GM21528 (cell line): ENCODE results near the gene EMSY.
"Not testable (repeated sequence)": the region's sequence is repeated elsewhere in the genome, so short reads cannot be mapped to it uniquely, and the experiment has no call there.

ENCODE experiments used
- ATAC-seq: cut with Tn5 transposase; IDR thresholded peaks from one replicate; pipeline ENCODE4 v1.9.1; 2021; ENCODE audit warnings: mild to moderate bottlenecking, moderate library complexity; ENCODE audit not compliant: unreplicated experiment, low FRiP score

Gene EMSY

GRCh38 chr11:76562541-76562940 lies 117.7 kb downstream of the EMSY start:
- ATAC-seq, result no peak

GRCh38 chr11:76564364-76564763 lies 119.5 kb downstream of the EMSY start:
- no peak for ATAC-seq

- no peak for ATAC-seq
Observed at GRCh38 chr11:76566811-76567210, 122.0 kb downstream of the EMSY start.

- no peak for ATAC-seq
Observed at GRCh38 chr11:76567261-76567660, 122.4 kb downstream of the EMSY start.

- no peak for ATAC-seq
Observed at GRCh38 chr11:76568139-76568538, 123.3 kb downstream of the EMSY start.

GRCh38 chr11:76568621-76569020 lies 123.8 kb downstream of the EMSY start:
- no peak for ATAC-seq

GRCh38 chr11:76572181-76572875 lies 127.5 kb downstream of the EMSY start:
- not testable (repeated sequence) for ATAC-seq

- no peak for ATAC-seq
Observed at GRCh38 chr11:76574406-76574805, 129.6 kb downstream of the EMSY start.

GRCh38 chr11:76574879-76575278 lies 130.1 kb downstream of the EMSY start:
- no peak for ATAC-seq

- no peak for ATAC-seq
Observed at GRCh38 chr11:76577226-76577920, 132.6 kb downstream of the EMSY start.

GRCh38 chr11:76577921-76578653 lies 133.3 kb downstream of the EMSY start:
- ATAC-seq, result no peak

GRCh38 chr11:76578654-76579055 lies 133.8 kb downstream of the EMSY start:
- no peak for ATAC-seq

- ATAC-seq, result no peak
Observed at GRCh38 chr11:76579056-76579751, 134.4 kb downstream of the EMSY start.

GRCh38 chr11:76579752-76580151 lies 134.9 kb downstream of the EMSY start:
- no peak for ATAC-seq

- ATAC-seq, result not testable (repeated sequence)
Observed at GRCh38 chr11:76582471-76582870, 137.7 kb downstream of the EMSY start.

- ATAC-seq, result no peak
Observed at GRCh38 chr11:76587820-76588454, 143.1 kb downstream of the EMSY start.

- no peak for ATAC-seq
Observed at GRCh38 chr11:76588455-76589325, 143.9 kb downstream of the EMSY start.

GRCh38 chr11:76589477-76589876 lies 144.7 kb downstream of the EMSY start:
- ATAC-seq, result no peak
